HUES6 (cell line): ENCODE results near the gene DOCK1.

ENCODE experiments used
- H3K27ac ChIP-seq: 2 replicates; pipeline ENCODE4 v1.7.0; 2013; ENCODE audit warnings: low read depth, mild to moderate bottlenecking, low read length, inconsistent platforms
- H3K27me3 ChIP-seq: 2 replicates; pipeline ENCODE4 v1.6.1; 2013; ENCODE audit warnings: low read length; ENCODE audit not compliant: control insufficient read depth, insufficient read depth
- H3K36me3 ChIP-seq: 2 replicates; pipeline ENCODE4 v1.6.1; 2013; ENCODE audit warnings: low read length; ENCODE audit not compliant: control insufficient read depth, insufficient read depth
- H3K4me1 ChIP-seq: 2 replicates; pipeline ENCODE4 v1.6.1; 2013; ENCODE audit warnings: low read length; ENCODE audit not compliant: control insufficient read depth, insufficient read depth
- H3K4me3 ChIP-seq: 2 replicates; pipeline ENCODE4 v1.5.1; 2013; ENCODE audit warnings: low read depth, low read length
- H3K9ac ChIP-seq: one replicate; pipeline ENCODE4 v1.6.1; 2013; ENCODE audit warnings: mild to moderate bottlenecking, low read length
- H3K9me3 ChIP-seq: 2 replicates; pipeline ENCODE4 v1.6.1; 2013; ENCODE audit warnings: low read depth, low read length; ENCODE audit not compliant: control insufficient read depth, insufficient read depth

Gene DOCK1

GRCh38 chr10:127349737-127350136 is 444.5 kb downstream of the DOCK1 start:
- H3K27me3 ChIP-seq = no peaks in the 10 kb centered on the region
- H3K4me3 ChIP-seq = no peak overlapping the region
- no peaks in the 10 kb centered on the region for H3K9me3 ChIP-seq
- no peaks in the 10 kb centered on the region for H3K36me3 ChIP-seq
- no peak overlapping the region for H3K27ac ChIP-seq
- H3K9ac ChIP-seq = no peak overlapping the region
- H3K4me1 ChIP-seq = peaks cover 7% of the 10 kb centered on the region

- 0 out of 2 replicates have a peak, but pooled peaks cover 5% of the 10 kb centered on the region for H3K36me3 ChIP-seq
- no peaks in the 10 kb centered on the region for H3K9me3 ChIP-seq
- no peaks in the 10 kb centered on the region for H3K27me3 ChIP-seq
- H3K9ac ChIP-seq = no peak overlapping the region
- H3K27ac ChIP-seq = no peak overlapping the region
- no peaks in the 10 kb centered on the region for H3K4me1 ChIP-seq
- H3K4me3 ChIP-seq = no peak overlapping the region
These were observed 446.3 kb downstream of the DOCK1 start for GRCh38 chr10:127351542-127351941.

GRCh38 chr10:127353544-127353943 is 448.3 kb downstream of the DOCK1 start:
- Histone ChIP-seq H3K4me3 (no peak overlapping the region), H3K9ac (no peak overlapping the region), H3K27me3 (no peaks in the 10 kb centered on the region), H3K27ac (no peak overlapping the region), H3K36me3 (0 out of 2 replicates have a peak, but pooled peaks cover 5% of the 10 kb centered on the region), H3K9me3 (no peaks in the 10 kb centered on the region), H3K4me1 (no peaks in the 10 kb centered on the region)

- H3K27me3 ChIP-seq = no peaks in the 10 kb centered on the region
- H3K36me3 ChIP-seq = 0 out of 2 replicates have a peak, but pooled peaks cover 5% of the 10 kb centered on the region
- no peak overlapping the region for H3K27ac ChIP-seq
- H3K9ac ChIP-seq = no peak overlapping the region
- H3K4me3 ChIP-seq = no peak overlapping the region
- no peaks in the 10 kb centered on the region for H3K9me3 ChIP-seq
- no peaks in the 10 kb centered on the region for H3K4me1 ChIP-seq
These were observed 449.0 kb downstream of the DOCK1 start for GRCh38 chr10:127354255-127354654.

DNA sequence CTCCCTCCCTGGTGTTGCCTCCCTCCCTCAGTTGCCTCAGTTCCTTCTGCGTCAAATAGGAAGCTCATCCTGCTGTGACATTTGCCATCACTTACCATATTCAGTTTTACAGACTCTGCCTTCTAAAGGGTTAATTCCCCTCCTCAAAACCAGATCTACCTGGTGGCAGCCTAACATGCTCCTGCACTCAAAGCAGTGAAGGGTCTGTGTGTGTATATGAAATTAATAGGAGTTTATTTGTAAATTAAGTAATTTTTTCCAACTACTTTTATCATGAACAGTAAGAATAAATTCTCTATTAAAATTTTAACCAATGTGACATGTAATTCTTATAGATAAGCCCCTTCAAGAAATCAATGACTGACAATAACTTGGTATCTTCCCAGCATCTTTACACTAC is 449.8 kb downstream of the DOCK1 start:
- H3K9ac ChIP-seq = no peak overlapping the region
- H3K4me1 ChIP-seq = no peaks in the 10 kb centered on the region
- H3K27me3 ChIP-seq = no peaks in the 10 kb centered on the region
- H3K9me3 ChIP-seq = no peaks in the 10 kb centered on the region
- no peak overlapping the region for H3K4me3 ChIP-seq
- H3K27ac ChIP-seq = no peak overlapping the region
- H3K36me3 ChIP-seq = 0 out of 2 replicates have a peak, but pooled peaks cover 5% of the 10 kb centered on the region

- Histone ChIP-seq H3K9ac (no peak overlapping the region), H3K36me3 (0 out of 2 replicates have a peak, but pooled peaks cover 5% of the 10 kb centered on the region), H3K4me1 (no peaks in the 10 kb centered on the region), H3K27ac (no peak overlapping the region), H3K4me3 (no peak overlapping the region), H3K27me3 (no peaks in the 10 kb centered on the region), H3K9me3 (no peaks in the 10 kb centered on the region)
These were observed 451.1 kb downstream of the DOCK1 start for GRCh38 chr10:127356360-127356759.

GRCh38 chr10:127357265-127357664 is 452.0 kb downstream of the DOCK1 start:
- Histone ChIP-seq H3K4me3 (no peak overlapping the region), H3K27me3 (no peaks in the 10 kb centered on the region), H3K4me1 (no peaks in the 10 kb centered on the region), H3K27ac (no peak overlapping the region), H3K36me3 (0 out of 2 replicates have a peak, but pooled peaks cover 7% of the 10 kb centered on the region), H3K9ac (no peak overlapping the region), H3K9me3 (no peaks in the 10 kb centered on the region)

DNA sequence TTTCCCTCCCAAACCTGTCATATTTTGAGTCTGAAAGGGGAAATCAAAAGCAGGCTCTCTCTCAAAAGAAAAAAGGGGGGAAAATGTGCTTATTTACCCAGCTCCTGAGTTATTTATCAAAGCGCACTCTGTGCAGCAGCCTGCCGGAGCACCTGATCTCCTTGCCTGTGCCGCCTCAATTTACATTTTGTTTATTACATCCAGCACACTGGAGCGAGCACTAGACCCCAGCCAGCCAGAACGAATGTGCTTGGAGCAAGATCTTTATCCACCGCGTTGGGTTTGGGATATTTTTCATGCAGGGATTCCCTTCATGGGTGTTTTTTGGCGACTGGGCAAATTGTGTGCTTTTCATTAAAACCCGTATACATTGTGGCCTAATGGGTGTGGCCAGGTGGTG is 453.1 kb downstream of the DOCK1 start:
- no peaks in the 10 kb centered on the region for H3K9me3 ChIP-seq
- H3K9ac ChIP-seq = no peak overlapping the region
- no peaks in the 10 kb centered on the region for H3K4me1 ChIP-seq
- H3K36me3 ChIP-seq = peaks cover 14% of the 10 kb centered on the region
- H3K4me3 ChIP-seq = no peak overlapping the region
- H3K27me3 ChIP-seq = no peaks in the 10 kb centered on the region
- H3K27ac ChIP-seq = no peak overlapping the region

GRCh38 chr10:127364034-127364433 is 458.8 kb downstream of the DOCK1 start:
- no peaks in the 10 kb centered on the region for H3K9me3 ChIP-seq
- H3K27ac ChIP-seq = no peak overlapping the region
- no peaks in the 10 kb centered on the region for H3K4me1 ChIP-seq
- no peak overlapping the region for H3K4me3 ChIP-seq
- H3K9ac ChIP-seq = no peak overlapping the region
- H3K27me3 ChIP-seq = no peaks in the 10 kb centered on the region
- H3K36me3 ChIP-seq = peaks cover 12% of the 10 kb centered on the region

DNA sequence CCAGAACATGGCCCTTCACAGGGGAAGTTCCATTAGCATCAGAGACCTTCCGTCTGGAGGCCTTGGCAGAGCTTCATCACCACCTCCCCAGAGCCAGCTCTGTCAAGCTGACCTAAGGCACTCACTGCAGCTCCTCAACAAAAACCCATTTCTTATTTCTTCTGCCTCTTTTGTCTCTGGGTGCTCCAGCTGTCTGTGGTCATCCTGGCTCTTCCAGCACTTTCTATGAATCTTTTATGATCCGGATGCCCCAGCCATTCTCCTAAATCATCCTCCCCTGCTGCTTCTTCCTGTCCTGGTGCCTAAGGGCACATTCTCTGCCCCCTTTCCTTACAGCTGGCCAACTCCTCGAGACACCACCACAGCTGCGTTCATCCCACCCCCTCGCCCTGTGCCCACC is 462.9 kb downstream of the DOCK1 start:
- Histone ChIP-seq H3K4me3 (no peak overlapping the region), H3K27me3 (no peaks in the 10 kb centered on the region), H3K36me3 (0 out of 2 replicates have a peak, but pooled peaks cover 3% of the 10 kb centered on the region), H3K27ac (no peak overlapping the region), H3K9ac (no peak overlapping the region), H3K9me3 (no peaks in the 10 kb centered on the region), H3K4me1 (no peaks in the 10 kb centered on the region)

DNA sequence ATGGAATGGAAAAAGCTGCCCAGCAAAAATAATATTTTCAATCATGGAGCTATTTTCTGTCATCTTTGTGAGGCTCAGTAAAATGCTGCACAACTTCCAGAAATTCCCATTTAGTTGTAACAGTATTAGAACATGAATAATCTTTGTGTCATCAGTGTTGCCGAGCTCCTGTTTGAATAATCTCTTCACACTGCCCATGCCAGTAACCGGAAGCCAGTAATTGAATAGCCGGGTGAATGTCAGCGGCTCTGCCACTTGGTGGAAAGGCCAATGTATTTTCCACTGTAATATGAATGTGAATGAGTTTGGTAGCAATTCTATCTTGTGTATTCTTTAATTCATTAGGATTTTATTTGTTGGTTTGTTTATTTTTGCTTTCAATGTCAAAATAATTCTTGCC is 463.7 kb downstream of the DOCK1 start:
- H3K4me1 ChIP-seq = no peaks in the 10 kb centered on the region
- H3K9ac ChIP-seq = no peak overlapping the region
- peaks cover 7% of the 10 kb centered on the region for H3K36me3 ChIP-seq
- no peak overlapping the region for H3K4me3 ChIP-seq
- no peak overlapping the region for H3K27ac ChIP-seq
- no peaks in the 10 kb centered on the region for H3K9me3 ChIP-seq
- H3K27me3 ChIP-seq = no peaks in the 10 kb centered on the region

- Histone ChIP-seq H3K9ac (no peak overlapping the region), H3K9me3 (no peaks in the 10 kb centered on the region), H3K27ac (no peak overlapping the region), H3K4me1 (no peaks in the 10 kb centered on the region), H3K4me3 (no peak overlapping the region), H3K36me3 (peaks cover 22% of the 10 kb centered on the region), H3K27me3 (no peaks in the 10 kb centered on the region)
These were observed 465.4 kb downstream of the DOCK1 start for GRCh38 chr10:127370601-127371000.
